GM12878 (cell line): ENCODE results near the gene SDF4. TPM values are rescaled to one million over a fixed set of nuclear protein-coding genes. Genes with fewer than 3 reads are reported as not detected.

ENCODE experiments used
- ATAC-seq: fragments of 200-7000 bp; cut with Tn5 transposase; 3 replicates; pipeline ENCODE4 v1.9.1; 2020; ENCODE audit warnings: mild to moderate bottlenecking, moderate library complexity
- BruUV-seq: library from RNA; stranded (reverse); fragments of 400-500 nt; replicated peaks from 2 replicates; lab custom pipeline; 2021; lab: Mats Ljungman, UMichigan
- CTCF ChIA-PET: fragments of 300-600 bp; sonication (Branson Sonifier 250); formaldehyde crosslinking; extraction: SDS; loops from one replicate; lab custom pipeline; 2021; ENCODE audit warnings: inconsistent platforms; lab: Yijun Ruan, JAX
- POLR2A ChIA-PET: fragments of 350-600 bp; formaldehyde crosslinking; extraction: SDS; loops from one replicate; lab custom pipeline; 2021; ENCODE audit warnings: inconsistent platforms; lab: Charles Lee
- RAD21 ChIA-PET: fragments of 300-600 bp; sonication (Branson Sonifier 250); formaldehyde crosslinking; loops from one replicate; lab custom pipeline; 2023; ENCODE audit warnings: antibody characterized with exemption; ENCODE audit not compliant: unreplicated experiment; lab: Charles Lee
- SMC1A ChIA-PET: fragments of 300-600 bp; sonication (Branson Sonifier 250); formaldehyde crosslinking; loops from one replicate; lab custom pipeline; 2023; ENCODE audit not compliant: unreplicated experiment, uncharacterized antibody; lab: Charles Lee
- DNase-seq: peaks from one replicate; pipeline ENCODE4 v3.0.0-alpha.2; 2011; ENCODE audit warnings: low read depth, low spot score
- FAIRE-seq: peaks from 3 replicates; lab custom pipeline; 2011; peaks lifted over from hg19 to GRCh38; lab: Jason Lieb, UNC
- H2AFZ ChIP-seq: 2 replicates; pipeline ENCODE4 v1.6.0; 2011; ENCODE audit warnings: low read depth, low read length, control low read depth; ENCODE audit not compliant: control insufficient read depth
- H3K27ac ChIP-seq: 2 replicates; pipeline ENCODE4 v1.5.1; 2011; ENCODE audit warnings: control low read depth; ENCODE audit not compliant: control insufficient read depth, insufficient read depth
- H3K27me3 ChIP-seq, 2 experiments: replicated peaks in 1 of 2; 2 replicates each; pipeline versions ENCODE4 v1.6.0 to v1.6.1; 2011; ENCODE audit warnings: low read length in 1 of 2; ENCODE audit not compliant: control insufficient read depth in 2 of 2, insufficient read depth in 2 of 2
- H3K36me3 ChIP-seq, 2 experiments: 2 replicates each; pipeline ENCODE4 v1.5.1; 2011; ENCODE audit warnings: low read length in 1 of 2; ENCODE audit not compliant: control insufficient read depth in 2 of 2, insufficient read depth in 2 of 2
- H3K4me1 ChIP-seq: 2 replicates; pipeline ENCODE4 v1.6.1; 2011; ENCODE audit warnings: mild to moderate bottlenecking, low read length, moderate library complexity, mixed read lengths; ENCODE audit not compliant: control insufficient read depth, insufficient read depth
- H3K4me2 ChIP-seq: 2 replicates; pipeline ENCODE4 v1.6.0; 2011; ENCODE audit warnings: control low read depth; ENCODE audit not compliant: control insufficient read depth, insufficient read depth
- H3K4me3 ChIP-seq: fragments of 200-600 bp; sonication (generic); 2 replicates; pipeline ENCODE4 v1.5.1; 2016
- H3K79me2 ChIP-seq: 2 replicates; pipeline ENCODE4 v1.6.0; 2011; ENCODE audit warnings: low read length; ENCODE audit not compliant: control insufficient read depth, insufficient read depth
- H3K9ac ChIP-seq: 2 replicates; pipeline ENCODE4 v1.8.0; 2011; ENCODE audit warnings: low read length, control low read depth, mixed read lengths; ENCODE audit not compliant: control insufficient read depth, insufficient read depth
- H3K9me3 ChIP-seq: replicated peaks from 3 replicates; pipeline ENCODE4 v1.5.1; 2011; ENCODE audit warnings: mild to moderate bottlenecking, low read length; ENCODE audit not compliant: control insufficient read depth, insufficient read depth
- H4K20me1 ChIP-seq: 2 replicates; pipeline ENCODE4 v1.6.0; 2011; ENCODE audit not compliant: control insufficient read depth, insufficient read depth
- CEBPB ChIP-seq, 2 experiments: fragments of 150-350 bp in 1 of 2; IDR thresholded peaks; 2 replicates each; pipeline ENCODE4 v1.6.1; 2012 to 2014; ENCODE audit warnings: low read depth in 2 of 2, low read length in 2 of 2, borderline replicate concordance in 1 of 2, inconsistent platforms in 1 of 2
- CREB1 ChIP-seq: IDR thresholded peaks from 2 replicates; pipeline ENCODE4 v1.6.1; 2012; ENCODE audit warnings: low read depth, mild to moderate bottlenecking, inconsistent platforms
- ETV6 ChIP-seq, 2 experiments: fragments of 450-650 bp in 1 of 2; IDR thresholded peaks in 1 of 2; conservative IDR thresholded peaks in 1 of 2; 2 replicates each; pipeline ENCODE4 v1.6.1; 2014; ENCODE audit warnings: antibody characterized with exemption in 1 of 2, borderline replicate concordance in 1 of 2, low read depth in 1 of 2, mild to moderate bottlenecking in 1 of 2, moderate library complexity in 1 of 2
- MTA3 ChIP-seq: IDR thresholded peaks from 2 replicates; pipeline ENCODE4 v1.6.1; 2012; ENCODE audit warnings: low read length, inconsistent platforms, borderline replicate concordance
- PAX5 ChIP-seq: IDR thresholded peaks from 2 replicates; pipeline ENCODE4 v1.6.1; 2011; ENCODE audit warnings: low read depth, low read length, borderline replicate concordance
- POLR2AphosphoS2 ChIP-seq: IDR thresholded peaks from 2 replicates; pipeline ENCODE4 v1.6.1; 2011; ENCODE audit warnings: low read depth, mild to moderate bottlenecking, low read length, improper control_type of control experiment, moderate library complexity
- TCF7 ChIP-seq: IDR thresholded peaks from 2 replicates; pipeline ENCODE4 v1.6.1; 2014; ENCODE audit warnings: antibody characterized with exemption, borderline replicate concordance
- ZNF24 ChIP-seq: fragments of 450-650 bp; IDR thresholded peaks from 2 replicates; pipeline ENCODE4 v1.6.1; 2017; ENCODE audit warnings: antibody characterized with exemption, mild to moderate bottlenecking
- WGBS: methylation state at CpG from one replicate; pipeline ENCODE4 v1.1.6; 2016; ENCODE audit warnings: low lambda C conversion rate; ENCODE audit not compliant: insufficient replicate concordance, insufficient coverage; ENCODE audit errors: missing lambda C conversion rate; 5-methylcytosine and 5-hydroxymethylcytosine counted together
- in situ Hi-C: fragments of 300-500 bp; cut with MboI; formaldehyde crosslinking; loops from 9 replicates; pipeline ENCODE4 v1.14.3; 2018; ENCODE audit warnings: mixed read lengths
- intact Hi-C: fragments of 100-400 bp; cut with micrococcal nuclease; formaldehyde crosslinking; loops from one replicate; pipeline ENCODE4 v1.14.2; 2022; ENCODE audit not compliant: unreplicated experiment
- polyA plus RNA-seq, 11 experiments: library from polyadenylated mRNA; depleted of rRNA in 4 of 11; unstranded in 6 of 11; stranded (reverse) in 5 of 11; fragments of >200 nt; fragmentation: Nextera tagmentation in 4 of 11; fragmentation: Illumina TruSeq in 1 of 11; extraction: Ambion mirVana in 4 of 11; extraction: Trizol in 1 of 11; gene quantifications; 1 replicate in 1 of 11; 2 replicates in 10 of 11; pipeline versions ENCODE4 v1.2.1 to v1.2.3, GENCODE V29; 2011 to 2016; ENCODE audit warnings: inconsistent platforms in 2 of 11, missing spikeins in 2 of 11, low read depth in 1 of 11
- total RNA-seq, 4 experiments: library from RNA; depleted of rRNA in 3 of 4; stranded (reverse); fragments of >200 nt in 3 of 4; fragmentation: Illumina TruSeq in 1 of 4; extraction: Trizol in 1 of 4; gene quantifications; 2 replicates each; pipeline versions ENCODE4 v1.2.1 to v1.2.3, GENCODE V29; 2013 to 2021
- TF ChIP-seq, protein P1 (sequence below): fragments of 450-650 bp; formaldehyde crosslinking; IDR thresholded peaks from 2 replicates; pipeline ENCODE4 v1.5.0; 2022; ENCODE audit warnings: mild to moderate bottlenecking, missing genetic modification characterization
- TF ChIP-seq, protein P2 (sequence below), 3 experiments: IDR thresholded peaks in 2 of 3; conservative IDR thresholded peaks in 1 of 3; 2 replicates each; pipeline ENCODE4 v1.5.1; 2011; ENCODE audit warnings: low read depth in 3 of 3, low read length in 3 of 3, mild to moderate bottlenecking in 3 of 3, control low read depth in 2 of 3, moderate library complexity in 2 of 3, inconsistent platforms in 1 of 3, mixed read lengths in 1 of 3; ENCODE audit not compliant: control insufficient read depth in 2 of 3, insufficient read depth in 1 of 3; ENCODE audit errors: extremely low read depth in 1 of 3
- TF ChIP-seq, protein P3 (sequence below): fragments of 450-650 bp; IDR thresholded peaks from 2 replicates; pipeline ENCODE4 v1.6.1; 2017; ENCODE audit warnings: low read depth, mild to moderate bottlenecking, moderate library complexity
- TF ChIP-seq, protein P4 (sequence below): fragments of 150-350 bp; IDR thresholded peaks from 2 replicates; pipeline ENCODE4 v1.6.1; 2016; ENCODE audit warnings: low read depth, low read length

SDF4 gene
- total and polyA plus RNA-seq, 10 of the 15 experiments (the other 5 are each of a cell fraction or from before 2014, with no cell fraction given): 0.44 to 97.2 (median 40.2) TPM

DNA sequence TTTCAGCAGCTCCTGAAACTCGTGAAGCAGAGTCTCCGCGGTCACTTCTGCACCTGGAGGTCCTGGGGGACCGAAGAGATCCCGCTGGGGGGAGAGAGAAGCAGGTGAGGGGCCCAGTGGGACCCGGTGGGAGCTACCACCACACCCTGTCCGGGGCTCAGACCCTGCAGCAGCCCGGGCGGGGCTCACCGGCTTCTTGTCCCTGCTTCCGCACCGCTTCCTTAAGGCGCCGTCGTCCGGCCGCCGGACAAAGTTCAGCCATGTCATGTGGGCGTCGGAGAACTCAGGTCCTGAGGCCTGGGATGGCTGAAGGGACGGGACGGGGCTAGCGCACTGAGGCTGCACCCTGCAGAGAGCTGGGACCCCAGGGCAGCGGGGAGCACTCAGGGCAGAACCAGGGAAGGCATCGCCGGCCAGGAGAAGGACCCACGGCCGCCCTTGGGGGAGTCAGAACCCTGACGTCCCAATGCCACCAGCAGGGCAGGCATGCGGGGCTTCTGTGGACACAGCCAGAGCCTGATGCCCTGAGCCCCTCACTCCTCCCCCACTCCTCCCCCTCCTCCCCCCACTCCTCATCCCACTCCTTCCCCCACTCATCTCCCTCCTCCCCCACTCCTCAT lies 12.5 kb upstream of the SDF4 start:
- BruUV-seq: no TSS peak
- DNase-seq (no peak), ATAC-seq (no peak), FAIRE-seq (no peak)
- POLR2A ChIA-PET: no interaction called here
- Histone ChIP-seq H3K4me3 (no peak overlapping the region), H3K79me2 (no peaks in the 10 kb centered on the region), H3K36me3 (no peaks in the 10 kb centered on the region), H3K4me1 (no peaks in the 10 kb centered on the region), H2AFZ (no peak overlapping the region), H3K9ac (no peak overlapping the region), H3K9me3 (no peaks in the 10 kb centered on the region), H3K27me3 (peaks cover 1 to 5% of the 10 kb centered on the region in 2 experiments; a peak in 3 of 4 replicates), H3K27ac (no peak overlapping the region), H4K20me1 (no peaks in the 10 kb centered on the region), H3K4me2 (no peak overlapping the region)
- WGBS: 81% methylated on average over 27 of the region's 30 CpGs
- SMC1A ChIA-PET: no interaction called here
- intact Hi-C loops: no loop called here
- in situ Hi-C loops: no loop called here
- CTCF ChIA-PET: no interaction called here
- RAD21 ChIA-PET: no interaction called here
- no peak for TF ChIP-seq ETV6 (conservative IDR thresholded peaks at IDR 0.05 in 1 of 2, IDR thresholded peaks at IDR 0.05 in 1 of 2; ENCODE audit: borderline replicate concordance in 1 of 2, low read depth in 1 of 2)
- no peak for TF ChIP-seq TCF7
- no peak for TF ChIP-seq POLR2AphosphoS2
- TF ChIP-seq, protein P1, sequence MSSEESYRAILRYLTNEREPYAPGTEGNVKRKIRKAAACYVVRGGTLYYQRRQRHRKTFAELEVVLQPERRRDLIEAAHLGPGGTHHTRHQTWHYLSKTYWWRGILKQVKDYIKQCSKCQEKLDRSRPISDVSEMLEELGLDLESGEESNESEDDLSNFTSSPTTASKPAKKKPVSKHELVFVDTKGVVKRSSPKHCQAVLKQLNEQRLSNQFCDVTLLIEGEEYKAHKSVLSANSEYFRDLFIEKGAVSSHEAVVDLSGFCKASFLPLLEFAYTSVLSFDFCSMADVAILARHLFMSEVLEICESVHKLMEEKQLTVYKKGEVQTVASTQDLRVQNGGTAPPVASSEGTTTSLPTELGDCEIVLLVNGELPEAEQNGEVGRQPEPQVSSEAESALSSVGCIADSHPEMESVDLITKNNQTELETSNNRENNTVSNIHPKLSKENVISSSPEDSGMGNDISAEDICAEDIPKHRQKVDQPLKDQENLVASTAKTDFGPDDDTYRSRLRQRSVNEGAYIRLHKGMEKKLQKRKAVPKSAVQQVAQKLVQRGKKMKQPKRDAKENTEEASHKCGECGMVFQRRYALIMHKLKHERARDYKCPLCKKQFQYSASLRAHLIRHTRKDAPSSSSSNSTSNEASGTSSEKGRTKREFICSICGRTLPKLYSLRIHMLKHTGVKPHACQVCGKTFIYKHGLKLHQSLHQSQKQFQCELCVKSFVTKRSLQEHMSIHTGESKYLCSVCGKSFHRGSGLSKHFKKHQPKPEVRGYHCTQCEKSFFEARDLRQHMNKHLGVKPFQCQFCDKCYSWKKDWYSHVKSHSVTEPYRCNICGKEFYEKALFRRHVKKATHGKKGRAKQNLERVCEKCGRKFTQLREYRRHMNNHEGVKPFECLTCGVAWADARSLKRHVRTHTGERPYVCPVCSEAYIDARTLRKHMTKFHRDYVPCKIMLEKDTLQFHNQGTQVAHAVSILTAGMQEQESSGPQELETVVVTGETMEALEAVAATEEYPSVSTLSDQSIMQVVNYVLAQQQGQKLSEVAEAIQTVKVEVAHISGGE: no peak
- no peak for TF ChIP-seq ZNF24
- no peak for TF ChIP-seq CEBPB (IDR thresholded peaks at IDR 0.05; ENCODE audit: borderline replicate concordance in 1 of 2, low read depth in 2 of 2, low read length in 2 of 2)
- TF ChIP-seq, protein P2, sequence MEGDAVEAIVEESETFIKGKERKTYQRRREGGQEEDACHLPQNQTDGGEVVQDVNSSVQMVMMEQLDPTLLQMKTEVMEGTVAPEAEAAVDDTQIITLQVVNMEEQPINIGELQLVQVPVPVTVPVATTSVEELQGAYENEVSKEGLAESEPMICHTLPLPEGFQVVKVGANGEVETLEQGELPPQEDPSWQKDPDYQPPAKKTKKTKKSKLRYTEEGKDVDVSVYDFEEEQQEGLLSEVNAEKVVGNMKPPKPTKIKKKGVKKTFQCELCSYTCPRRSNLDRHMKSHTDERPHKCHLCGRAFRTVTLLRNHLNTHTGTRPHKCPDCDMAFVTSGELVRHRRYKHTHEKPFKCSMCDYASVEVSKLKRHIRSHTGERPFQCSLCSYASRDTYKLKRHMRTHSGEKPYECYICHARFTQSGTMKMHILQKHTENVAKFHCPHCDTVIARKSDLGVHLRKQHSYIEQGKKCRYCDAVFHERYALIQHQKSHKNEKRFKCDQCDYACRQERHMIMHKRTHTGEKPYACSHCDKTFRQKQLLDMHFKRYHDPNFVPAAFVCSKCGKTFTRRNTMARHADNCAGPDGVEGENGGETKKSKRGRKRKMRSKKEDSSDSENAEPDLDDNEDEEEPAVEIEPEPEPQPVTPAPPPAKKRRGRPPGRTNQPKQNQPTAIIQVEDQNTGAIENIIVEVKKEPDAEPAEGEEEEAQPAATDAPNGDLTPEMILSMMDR (IDR thresholded peaks at IDR 0.05 in 2 of 3, conservative IDR thresholded peaks at IDR 0.05 in 1 of 3; ENCODE audit: control insufficient read depth in 2 of 3, extremely low read depth in 1 of 3, insufficient read depth in 1 of 3, low read depth in 3 of 3, low read length in 3 of 3): no peak
- TF ChIP-seq, protein P3, sequence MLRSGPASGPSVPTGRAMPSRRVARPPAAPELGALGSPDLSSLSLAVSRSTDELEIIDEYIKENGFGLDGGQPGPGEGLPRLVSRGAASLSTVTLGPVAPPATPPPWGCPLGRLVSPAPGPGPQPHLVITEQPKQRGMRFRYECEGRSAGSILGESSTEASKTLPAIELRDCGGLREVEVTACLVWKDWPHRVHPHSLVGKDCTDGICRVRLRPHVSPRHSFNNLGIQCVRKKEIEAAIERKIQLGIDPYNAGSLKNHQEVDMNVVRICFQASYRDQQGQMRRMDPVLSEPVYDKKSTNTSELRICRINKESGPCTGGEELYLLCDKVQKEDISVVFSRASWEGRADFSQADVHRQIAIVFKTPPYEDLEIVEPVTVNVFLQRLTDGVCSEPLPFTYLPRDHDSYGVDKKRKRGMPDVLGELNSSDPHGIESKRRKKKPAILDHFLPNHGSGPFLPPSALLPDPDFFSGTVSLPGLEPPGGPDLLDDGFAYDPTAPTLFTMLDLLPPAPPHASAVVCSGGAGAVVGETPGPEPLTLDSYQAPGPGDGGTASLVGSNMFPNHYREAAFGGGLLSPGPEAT: no peak
- TF ChIP-seq MTA3: no peak
- TF ChIP-seq PAX5: no peak
- no peak for TF ChIP-seq CREB1
- TF ChIP-seq, protein P4, sequence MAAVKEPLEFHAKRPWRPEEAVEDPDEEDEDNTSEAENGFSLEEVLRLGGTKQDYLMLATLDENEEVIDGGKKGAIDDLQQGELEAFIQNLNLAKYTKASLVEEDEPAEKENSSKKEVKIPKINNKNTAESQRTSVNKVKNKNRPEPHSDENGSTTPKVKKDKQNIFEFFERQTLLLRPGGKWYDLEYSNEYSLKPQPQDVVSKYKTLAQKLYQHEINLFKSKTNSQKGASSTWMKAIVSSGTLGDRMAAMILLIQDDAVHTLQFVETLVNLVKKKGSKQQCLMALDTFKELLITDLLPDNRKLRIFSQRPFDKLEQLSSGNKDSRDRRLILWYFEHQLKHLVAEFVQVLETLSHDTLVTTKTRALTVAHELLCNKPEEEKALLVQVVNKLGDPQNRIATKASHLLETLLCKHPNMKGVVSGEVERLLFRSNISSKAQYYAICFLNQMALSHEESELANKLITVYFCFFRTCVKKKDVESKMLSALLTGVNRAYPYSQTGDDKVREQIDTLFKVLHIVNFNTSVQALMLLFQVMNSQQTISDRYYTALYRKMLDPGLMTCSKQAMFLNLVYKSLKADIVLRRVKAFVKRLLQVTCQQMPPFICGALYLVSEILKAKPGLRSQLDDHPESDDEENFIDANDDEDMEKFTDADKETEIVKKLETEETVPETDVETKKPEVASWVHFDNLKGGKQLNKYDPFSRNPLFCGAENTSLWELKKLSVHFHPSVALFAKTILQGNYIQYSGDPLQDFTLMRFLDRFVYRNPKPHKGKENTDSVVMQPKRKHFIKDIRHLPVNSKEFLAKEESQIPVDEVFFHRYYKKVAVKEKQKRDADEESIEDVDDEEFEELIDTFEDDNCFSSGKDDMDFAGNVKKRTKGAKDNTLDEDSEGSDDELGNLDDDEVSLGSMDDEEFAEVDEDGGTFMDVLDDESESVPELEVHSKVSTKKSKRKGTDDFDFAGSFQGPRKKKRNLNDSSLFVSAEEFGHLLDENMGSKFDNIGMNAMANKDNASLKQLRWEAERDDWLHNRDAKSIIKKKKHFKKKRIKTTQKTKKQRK: no peak
